Uterine smooth muscle cell (primary cell): ENCODE measurements around the gene SPACDR. TPM values are rescaled to one million over a fixed set of nuclear protein-coding genes. Genes with fewer than 3 reads are reported as not detected.

ENCODE experiments used
- total RNA-seq: library from RNA; depleted of rRNA; stranded (reverse); fragments of >200 nt; gene quantifications from 2 replicates; pipeline ENCODE4 v1.2.3, GENCODE V29; 2014

SPACDR gene
- total RNA-seq, result 0.37 TPM in 1 of 2 replicates, not detected in the other

GRCh38 chr7:100464210-100464660, at the start of gene SPACDR:
TSS of gene SPACDR (minus strand) at chr7:100464260. CDS start at chr7:100464025, 235 bp downstream.

GRCh38 chr7:100483722-100484672, 19.9 kb upstream of the SPACDR start, which contains the start of gene NYAP1:
TSS of gene NYAP1 (plus strand) at chr7:100483927. CDS start at chr7:100485312, 1,385 bp downstream.

GRCh38 chr7:100478958-100479660, 15.0 kb upstream of the SPACDR start, which contains the start of gene TSC22D4:
TSS of gene TSC22D4 (minus strand) at chr7:100479214. CDS start at chr7:100478038, 1,176 bp downstream.

GRCh38 chr7:100429637-100430492, 34.2 kb downstream of the SPACDR start, which contains the start of gene MEPCE:
TSS of gene MEPCE (plus strand) at chr7:100429831. CDS start at chr7:100430019, 188 bp downstream.

GRCh38 chr7:100428199-100428966, 35.7 kb downstream of the SPACDR start, which contains the start of gene ZCWPW1:
TSS of gene ZCWPW1 (minus strand) at chr7:100428703. CDS start at chr7:100420649, 8,054 bp downstream.

Other genes with a start within 250 kb of the SPACDR start
- gene PVRIG, start 244.3 kb downstream of the SPACDR start, total RNA-seq, result not detected in 2 replicates
- gene SPDYE3, start 156.6 kb downstream of the SPACDR start, total RNA-seq, result not detected in 2 replicates
- gene PILRB, start 106.1 kb downstream of the SPACDR start, total RNA-seq, result 8.1 and 9.4 TPM in 2 replicates
- 0.12 TPM in 1 of 2 replicates, not detected in the other for gene PILRA, start 90.8 kb downstream of the SPACDR start, total RNA-seq
- gene ZCWPW1, start 35.6 kb downstream of the SPACDR start, total RNA-seq, result 1.4 TPM in 2 replicates
- 28.5 and 40.4 TPM in 2 replicates for gene MEPCE, start 34.4 kb downstream of the SPACDR start, total RNA-seq
- 32.9 and 36.2 TPM in 2 replicates for gene PPP1R35, start 27.8 kb downstream of the SPACDR start, total RNA-seq
- 23.0 and 23.6 TPM in 2 replicates for gene TSC22D4, start 15.0 kb upstream of the SPACDR start, total RNA-seq
- gene NYAP1, start 19.7 kb upstream of the SPACDR start, total RNA-seq, result 1.2 and 2.5 TPM in 2 replicates
- 4.4 and 5.1 TPM in 2 replicates for gene AGFG2, start 74.9 kb upstream of the SPACDR start, total RNA-seq
- not detected in 2 replicates for gene SAP25, start 109.6 kb upstream of the SPACDR start, total RNA-seq
- 17.7 and 21.7 TPM in 2 replicates for gene LRCH4, start 121.9 kb upstream of the SPACDR start, total RNA-seq
- 0.55 and 1.4 TPM in 2 replicates for gene FBXO24, start 122.1 kb upstream of the SPACDR start, total RNA-seq
- gene PCOLCE, start 138.1 kb upstream of the SPACDR start, total RNA-seq, result 79.7 and 107 TPM in 2 replicates
- gene MOSPD3, start 148.3 kb upstream of the SPACDR start, total RNA-seq, result 3.5 and 5.6 TPM in 2 replicates
- gene TFR2, start 177.3 kb upstream of the SPACDR start, total RNA-seq, result 0.33 and 0.37 TPM in 2 replicates
- not detected in 2 replicates for gene ACTL6B, start 192.2 kb upstream of the SPACDR start, total RNA-seq
- 64.2 and 93.7 TPM in 2 replicates for gene GNB2, start 209.5 kb upstream of the SPACDR start, total RNA-seq
- gene GIGYF1, start 230.0 kb upstream of the SPACDR start, total RNA-seq, result 23.5 and 32.0 TPM in 2 replicates
- gene POP7, start 241.9 kb upstream of the SPACDR start, total RNA-seq, result 33.4 and 51.5 TPM in 2 replicates